Mesothelial cell of epicardium (in vitro differentiated cells): Measurements from ENCODE around the gene TYMS. TPM values are rescaled to one million over a fixed set of nuclear protein-coding genes. Genes with fewer than 3 reads are reported as not detected.

ENCODE experiments used
- DNase-seq, 2 experiments: peaks; one replicate each; pipeline ENCODE4 v3.0.0; 2021; ENCODE audit warnings: low spot score in 2 of 2; ENCODE audit not compliant: unreplicated experiment in 2 of 2
- H3K27ac Mint-ChIP-seq: 2 replicates; pipeline ENCODE4 v1.8.0; 2021; ENCODE audit warnings: mixed read lengths
- H3K27me3 Mint-ChIP-seq: 2 replicates; pipeline ENCODE4 v1.8.0; 2021; ENCODE audit warnings: low read depth, mixed read lengths
- H3K36me3 Mint-ChIP-seq: 2 replicates; pipeline ENCODE4 v1.8.0; 2021; ENCODE audit warnings: mixed read lengths
- H3K4me1 Mint-ChIP-seq: 2 replicates; pipeline ENCODE4 v1.8.0; 2021; ENCODE audit warnings: mixed read lengths
- H3K4me3 Mint-ChIP-seq: 2 replicates; pipeline ENCODE4 v1.8.0; 2021; ENCODE audit warnings: mild to moderate bottlenecking, moderate library complexity, mixed read lengths
- H3K9me3 Mint-ChIP-seq: 2 replicates; pipeline ENCODE4 v1.8.0; 2021; ENCODE audit warnings: mixed read lengths
- CTCF ChIP-seq: fragments of 200-600 bp; sonication (generic); IDR thresholded peaks from one replicate; pipeline ENCODE4 v1.5.0; 2021; ENCODE audit warnings: antibody characterized with exemption; ENCODE audit not compliant: unreplicated experiment
- total RNA-seq: library from RNA; stranded (reverse); gene quantifications from 3 replicates; pipeline ENCODE4 v1.2.1, GENCODE V29; 2021

TYMS gene
- total RNA-seq, 1 donor from 2014 or later, result 54.0 TPM

DNA sequence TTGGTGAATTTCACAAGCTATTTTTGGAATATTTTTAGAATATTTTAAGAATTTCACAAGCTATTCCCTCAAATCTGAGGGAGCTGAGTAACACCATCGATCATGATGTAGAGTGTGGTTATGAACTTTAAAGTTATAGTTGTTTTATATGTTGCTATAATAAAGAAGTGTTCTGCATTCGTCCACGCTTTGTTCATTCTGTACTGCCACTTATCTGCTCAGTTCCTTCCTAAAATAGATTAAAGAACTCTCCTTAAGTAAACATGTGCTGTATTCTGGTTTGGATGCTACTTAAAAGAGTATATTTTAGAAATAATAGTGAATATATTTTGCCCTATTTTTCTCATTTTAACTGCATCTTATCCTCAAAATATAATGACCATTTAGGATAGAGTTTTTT is 15.9 kb downstream of the TYMS start:
- peaks cover 3% of the 10 kb centered on the region for H3K9me3 Mint-ChIP-seq
- DNase-seq, result no peak
- H3K4me3 Mint-ChIP-seq, result no peak overlapping the region
- H3K27me3 Mint-ChIP-seq, result no peaks in the 10 kb centered on the region
- no peaks in the 10 kb centered on the region for H3K4me1 Mint-ChIP-seq
- no peak overlapping the region for H3K27ac Mint-ChIP-seq
- peaks cover 35% of the 10 kb centered on the region for H3K36me3 Mint-ChIP-seq
- no peak for TF ChIP-seq CTCF

DNA sequence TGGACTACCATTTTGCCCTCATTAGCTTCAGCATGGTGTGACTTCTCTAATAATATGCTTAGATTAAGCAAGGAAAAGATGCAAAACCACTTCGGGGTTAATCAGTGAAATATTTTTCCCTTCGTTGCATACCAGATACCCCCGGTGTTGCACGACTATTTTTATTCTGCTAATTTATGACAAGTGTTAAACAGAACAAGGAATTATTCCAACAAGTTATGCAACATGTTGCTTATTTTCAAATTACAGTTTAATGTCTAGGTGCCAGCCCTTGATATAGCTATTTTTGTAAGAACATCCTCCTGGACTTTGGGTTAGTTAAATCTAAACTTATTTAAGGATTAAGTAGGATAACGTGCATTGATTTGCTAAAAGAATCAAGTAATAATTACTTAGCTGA is 16.3 kb downstream of the TYMS start:
- Mint-ChIP-seq H3K9me3 (no peaks in the 10 kb centered on the region), H3K4me1 (no peaks in the 10 kb centered on the region), H3K36me3 (peaks cover 30% of the 10 kb centered on the region), H3K27me3 (no peaks in the 10 kb centered on the region), H3K4me3 (no peak overlapping the region), H3K27ac (no peak overlapping the region)
- no peak for TF ChIP-seq CTCF
- no peak for DNase-seq

GRCh38 chr18:675307-675706 is 17.9 kb downstream of the TYMS start:
- Mint-ChIP-seq H3K27me3 (no peaks in the 10 kb centered on the region), H3K27ac (no peak overlapping the region), H3K36me3 (peaks cover 28% of the 10 kb centered on the region), H3K4me3 (no peak overlapping the region), H3K4me1 (no peaks in the 10 kb centered on the region), H3K9me3 (no peaks in the 10 kb centered on the region)
- no peak for DNase-seq
- TF ChIP-seq CTCF, result no peak

- no peaks in the 10 kb centered on the region for H3K27me3 Mint-ChIP-seq
- no peak overlapping the region for H3K27ac Mint-ChIP-seq
- H3K36me3 Mint-ChIP-seq, result peaks cover 23% of the 10 kb centered on the region
- no peak for DNase-seq
- H3K9me3 Mint-ChIP-seq, result no peaks in the 10 kb centered on the region
- H3K4me3 Mint-ChIP-seq, result no peak overlapping the region
- H3K4me1 Mint-ChIP-seq, result no peaks in the 10 kb centered on the region
- no peak for TF ChIP-seq CTCF
Measured at GRCh38 chr18:676069-676468, 18.6 kb downstream of the TYMS start.

DNA sequence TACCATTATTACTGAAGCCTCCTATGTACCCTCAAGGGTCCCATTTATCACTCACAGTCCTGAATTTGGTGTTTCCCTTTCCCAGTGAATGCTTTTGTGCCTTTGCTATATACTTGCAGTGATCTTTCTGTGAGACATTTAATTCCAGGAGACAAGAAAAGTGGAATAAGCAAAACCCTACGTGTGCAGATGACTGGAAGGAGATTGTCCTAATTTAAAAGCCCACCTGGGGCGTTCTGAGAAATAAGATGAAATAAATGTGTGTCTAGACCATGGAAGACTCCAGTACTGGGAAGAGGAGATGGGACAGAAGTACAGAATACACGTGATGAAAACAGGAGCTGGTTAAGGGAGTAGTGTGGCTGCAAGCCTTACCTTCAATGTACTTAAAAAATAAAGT is 19.3 kb downstream of the TYMS start:
- H3K36me3 Mint-ChIP-seq, result peaks cover 20% of the 10 kb centered on the region
- H3K4me3 Mint-ChIP-seq, result no peak overlapping the region
- no peaks in the 10 kb centered on the region for H3K9me3 Mint-ChIP-seq
- no peak overlapping the region for H3K27ac Mint-ChIP-seq
- H3K27me3 Mint-ChIP-seq, result no peaks in the 10 kb centered on the region
- H3K4me1 Mint-ChIP-seq, result no peaks in the 10 kb centered on the region
- TF ChIP-seq CTCF, result no peak
- DNase-seq, result no peak

- no peaks in the 10 kb centered on the region for H3K27me3 Mint-ChIP-seq
- H3K4me3 Mint-ChIP-seq, result no peak overlapping the region
- H3K4me1 Mint-ChIP-seq, result no peaks in the 10 kb centered on the region
- no peak overlapping the region for H3K27ac Mint-ChIP-seq
- no peaks in the 10 kb centered on the region for H3K9me3 Mint-ChIP-seq
- peaks cover 24% of the 10 kb centered on the region for H3K36me3 Mint-ChIP-seq
- TF ChIP-seq CTCF, result no peak
- no peak for DNase-seq
Measured at GRCh38 chr18:677145-677544, 19.7 kb downstream of the TYMS start.
